Effector CD8-positive, alpha-beta T cell (primary cell): ENCODE data around the gene USP2.
A peak's percentile ranks its signal among the peaks of the same experiment; 100 is the strongest.

ENCODE experiments used
- DNase-seq: peaks from one replicate; lab custom pipeline; 2025; lab: John Stamatoyannopoulos, UW

Gene USP2

DNA sequence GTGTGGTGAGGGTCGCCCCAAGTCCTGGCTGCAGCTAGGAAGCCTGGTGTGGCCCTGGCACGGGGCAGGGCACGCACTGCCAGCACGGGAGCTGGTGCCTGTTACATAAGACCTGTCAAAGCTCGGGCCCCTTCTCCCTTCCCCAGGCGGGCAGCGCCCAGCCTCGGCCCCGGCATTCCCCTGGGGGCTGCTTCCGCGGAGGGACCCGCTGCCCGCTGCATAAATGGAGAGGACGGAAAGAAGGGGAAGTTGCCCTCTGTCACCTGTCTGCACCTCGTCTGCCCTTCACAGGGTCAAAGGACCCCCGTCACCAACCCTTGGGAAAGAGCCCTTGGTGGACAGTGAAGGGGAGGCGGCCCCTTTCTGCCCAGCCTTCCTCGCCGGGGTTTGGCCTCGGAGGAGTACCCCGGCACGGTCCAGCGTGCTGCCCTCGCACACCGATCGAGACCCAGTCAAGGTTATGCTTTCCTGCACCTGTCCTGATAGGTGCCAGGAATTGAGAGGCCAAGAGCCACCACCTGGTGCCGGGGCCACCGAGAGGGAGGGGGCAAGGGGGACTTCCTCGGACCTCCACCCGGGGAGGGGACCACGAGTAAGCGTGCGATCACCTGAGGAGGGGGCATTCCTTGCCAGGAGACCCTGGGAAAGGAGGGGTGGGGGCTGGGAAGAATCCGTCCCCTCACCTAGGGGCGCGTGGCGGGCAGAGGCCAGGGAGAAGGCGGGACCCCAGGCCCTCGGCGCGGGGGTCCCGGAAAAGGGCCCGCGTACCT, 18.2 kb downstream of the USP2 start:
- DNase-seq = no peak

GRCh38 chr11:119362741-119363080, 18.8 kb downstream of the USP2 start:
- no peak for DNase-seq

- no peak for DNase-seq
These were observed 19.4 kb downstream of the USP2 start for GRCh38 chr11:119361941-119362725.

DNA sequence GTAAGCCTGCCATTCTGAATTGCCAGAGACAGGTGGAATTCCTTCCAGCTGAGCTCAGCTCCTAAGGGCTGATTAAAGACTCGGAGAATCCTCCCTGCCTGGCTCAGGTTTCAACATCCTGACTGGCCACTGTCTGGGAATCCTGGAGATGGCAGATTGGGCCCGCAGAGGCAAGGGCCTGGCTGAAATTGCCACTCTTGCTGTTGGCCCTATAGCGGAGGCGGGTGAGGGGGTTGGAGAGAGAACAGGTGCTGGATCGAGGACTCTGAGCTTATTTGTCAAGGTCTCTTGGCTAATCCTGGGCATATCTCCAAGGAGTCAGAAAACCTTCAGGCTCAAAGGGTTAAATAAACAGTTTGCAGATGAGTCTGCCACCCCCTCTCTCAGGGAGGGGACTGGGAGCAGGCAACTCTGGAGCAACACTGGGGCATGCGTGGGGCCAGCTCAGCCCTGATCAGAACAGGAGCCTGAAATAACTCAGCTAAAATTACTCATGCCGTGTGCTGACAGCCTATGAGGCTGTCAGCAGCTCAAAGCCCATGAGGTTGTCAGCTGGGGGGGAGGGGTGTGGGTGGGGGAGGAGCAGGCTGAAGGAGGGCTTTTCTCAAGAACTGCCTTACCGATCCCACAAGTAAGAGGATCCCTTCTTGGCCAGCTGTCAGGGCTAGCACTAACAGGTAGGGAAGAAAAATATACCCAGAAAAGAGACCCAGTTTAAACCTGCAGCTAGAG, 20.3 kb downstream of the USP2 start:
- DNase-seq = no peak

DNA sequence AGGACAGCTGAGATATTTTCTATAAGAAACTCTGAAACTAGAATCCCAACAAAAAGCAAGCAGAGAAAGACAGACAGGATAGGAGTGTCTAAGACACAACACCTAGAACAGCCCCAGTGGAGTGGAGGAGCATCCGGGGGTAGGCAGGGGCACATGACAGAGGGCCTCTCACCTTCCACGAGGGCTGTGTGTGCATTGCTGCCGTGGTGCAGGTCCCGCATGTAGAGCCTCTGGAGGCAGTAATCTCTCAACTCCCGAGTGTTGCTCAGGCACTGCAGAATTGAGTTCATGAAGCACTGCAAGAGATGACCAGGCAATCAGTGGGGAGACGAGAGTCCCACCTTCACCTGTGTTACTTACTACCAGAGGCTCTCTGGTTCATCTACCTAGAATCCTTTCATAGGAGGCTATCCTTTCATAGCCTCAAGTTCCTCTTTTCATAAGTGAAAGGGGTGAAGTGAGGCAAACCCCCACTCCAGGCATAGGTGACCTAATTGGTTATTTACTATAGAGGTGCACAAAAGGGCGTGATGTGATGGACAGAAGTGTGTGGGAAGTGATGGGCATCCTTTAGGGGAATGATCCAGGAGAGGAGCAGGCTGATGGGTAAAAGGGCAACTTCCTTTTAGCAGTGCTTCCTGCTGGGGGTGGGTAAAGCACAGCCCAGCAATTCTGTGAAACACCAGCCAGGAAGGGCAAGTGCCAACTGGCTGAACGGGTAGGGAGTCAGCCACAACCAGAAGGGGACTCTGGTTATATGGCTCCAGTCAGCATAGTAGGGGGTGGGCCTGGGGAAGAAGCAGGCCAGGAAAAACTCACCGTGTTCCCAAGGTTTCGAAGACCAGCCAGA, 21.9 kb downstream of the USP2 start:
- no peak for DNase-seq

- no peak for DNase-seq
These were observed 24.4 kb downstream of the USP2 start for GRCh38 chr11:119357074-119357473.

DNA sequence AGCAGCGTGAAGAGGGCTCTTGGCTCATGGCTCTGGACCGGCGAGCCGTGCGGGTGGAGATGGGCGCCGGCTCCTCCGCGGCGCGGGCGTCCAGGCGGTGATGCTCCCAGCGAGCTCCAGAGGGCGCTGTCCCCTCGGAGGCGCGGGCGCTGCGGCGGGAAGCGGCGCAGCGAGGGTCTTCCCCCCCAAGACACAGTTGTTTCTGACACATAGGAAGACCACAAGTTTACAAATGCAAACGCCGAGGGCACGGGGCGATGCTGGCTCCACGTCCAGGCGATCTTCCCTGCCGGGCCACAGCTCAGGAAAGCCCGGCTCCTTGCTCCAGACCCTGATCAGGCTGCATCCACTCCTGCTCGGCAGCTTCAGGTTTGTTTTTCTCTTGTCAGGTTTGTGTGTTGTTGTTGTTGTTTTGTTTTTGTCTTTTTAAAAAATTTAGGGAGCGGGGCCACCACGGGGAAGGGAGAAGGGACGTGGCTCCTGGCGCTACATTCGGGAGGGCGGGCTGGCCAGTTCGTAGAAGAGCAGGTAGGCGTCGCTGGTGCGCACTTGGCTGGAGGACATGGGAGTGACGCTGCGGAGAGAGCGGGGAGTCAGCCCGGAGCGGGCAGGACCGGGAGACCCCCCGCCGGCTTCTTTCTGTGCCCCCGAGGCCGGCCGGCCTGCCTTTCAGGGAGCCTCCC, 25.0 kb downstream of the USP2 start:
- peak; percentile 54 for DNase-seq

- no peak for DNase-seq
These were observed 26.2 kb downstream of the USP2 start for GRCh38 chr11:119355091-119355843.

DNA sequence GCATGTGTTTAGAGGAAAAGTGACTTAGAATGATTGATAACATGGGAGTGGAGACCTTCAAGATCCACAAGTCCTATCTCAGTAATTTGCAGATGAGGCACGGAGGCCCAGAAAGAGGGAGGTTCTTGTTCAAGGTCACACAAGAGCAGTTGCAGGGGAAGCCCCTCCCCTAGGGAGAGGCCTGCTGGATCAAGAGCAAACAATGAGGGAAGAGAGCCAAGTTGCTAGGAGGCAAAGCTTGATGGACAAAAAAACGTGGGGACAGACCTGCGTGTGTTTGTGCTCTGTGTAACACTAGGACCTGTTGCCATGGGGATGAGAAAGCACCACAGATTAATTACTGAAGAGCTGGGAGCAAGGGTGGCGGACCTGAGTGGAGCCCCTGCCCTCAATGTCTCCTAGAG, 28.6 kb downstream of the USP2 start:
- no peak for DNase-seq

DNA sequence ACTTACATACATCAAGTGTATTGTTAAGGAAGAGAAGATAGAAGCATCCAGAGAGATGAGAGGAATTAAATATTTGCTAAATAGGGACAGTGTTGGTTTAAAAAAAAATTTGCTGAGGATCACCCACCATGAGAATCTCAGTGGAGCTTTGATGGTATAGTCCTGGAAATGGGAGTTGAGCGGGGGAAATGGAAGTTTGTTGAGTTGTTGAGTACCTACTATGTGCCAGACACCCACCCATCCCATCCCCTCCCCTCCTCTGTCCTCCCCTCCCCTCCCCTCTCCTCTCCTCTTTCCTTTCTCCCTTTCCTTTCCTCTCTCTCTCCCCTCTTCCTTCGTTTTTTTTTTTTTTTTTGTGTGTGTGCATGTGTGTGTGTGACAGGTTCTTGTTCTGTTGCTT, 30.3 kb downstream of the USP2 start:
- DNase-seq = no peak

GRCh38 chr11:119350302-119350701, 31.2 kb downstream of the USP2 start:
- no peak for DNase-seq

DNA sequence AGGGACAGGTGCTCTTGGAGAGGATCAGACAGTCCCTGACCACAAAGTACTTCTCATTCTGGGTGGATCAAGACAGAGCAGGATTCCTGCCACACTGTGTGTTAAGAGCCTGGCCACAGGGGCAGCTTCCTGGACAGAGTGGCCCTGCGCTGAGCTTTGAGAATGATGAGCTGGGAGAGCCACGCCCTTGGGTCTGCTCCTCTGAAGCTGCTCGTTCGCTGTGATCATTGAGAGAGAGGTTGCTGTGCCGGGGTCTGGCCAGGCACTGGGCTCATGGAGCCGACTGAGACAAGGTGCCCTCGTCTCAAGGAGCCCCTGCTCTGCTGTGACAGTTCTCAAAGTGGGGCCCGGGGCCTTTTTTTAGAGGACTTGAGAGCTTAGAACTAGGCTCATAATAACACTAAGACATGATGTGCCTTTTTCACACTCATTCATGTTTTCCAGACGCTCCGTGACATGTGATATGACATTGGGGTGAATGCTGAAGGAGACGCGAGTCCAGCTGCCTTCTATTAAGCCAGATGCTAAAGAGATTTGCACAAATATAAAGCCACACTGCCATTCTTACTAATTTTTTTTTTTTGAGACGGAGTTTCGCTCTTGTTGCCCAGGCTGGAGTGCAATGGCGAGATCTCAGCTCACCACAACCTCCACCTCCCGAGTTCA, 33.4 kb downstream of the USP2 start:
- DNase-seq = no peak

- DNase-seq = no peak
These were observed 34.2 kb downstream of the USP2 start for GRCh38 chr11:119347242-119347641.

DNA sequence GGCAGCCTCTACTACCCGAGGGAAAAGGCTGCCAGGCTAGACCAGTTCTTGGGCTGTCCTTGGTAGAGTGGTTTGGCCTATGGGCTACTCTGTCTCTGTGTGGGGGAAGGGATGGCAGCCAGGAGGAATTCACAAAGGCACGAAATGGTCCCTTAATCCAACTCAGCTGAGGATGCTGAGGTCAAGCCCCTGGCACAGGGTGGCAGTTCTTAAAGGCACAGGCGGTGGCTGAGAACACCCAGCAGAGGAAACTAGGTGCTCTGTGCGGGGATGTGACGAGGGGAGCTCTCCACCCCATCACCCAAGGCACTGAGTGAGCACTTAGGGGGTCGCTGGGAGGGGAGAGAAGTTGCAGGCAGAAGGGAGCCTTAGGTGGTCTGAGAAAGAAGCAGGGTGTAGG, 34.9 kb downstream of the USP2 start, which contains the start of gene MFRP:
TSS of gene MFRP (minus strand) at position 101 of the 400 bp plus-strand sequence. CDS start 192 bp downstream, outside the sequence.
- no peak for DNase-seq

DNA sequence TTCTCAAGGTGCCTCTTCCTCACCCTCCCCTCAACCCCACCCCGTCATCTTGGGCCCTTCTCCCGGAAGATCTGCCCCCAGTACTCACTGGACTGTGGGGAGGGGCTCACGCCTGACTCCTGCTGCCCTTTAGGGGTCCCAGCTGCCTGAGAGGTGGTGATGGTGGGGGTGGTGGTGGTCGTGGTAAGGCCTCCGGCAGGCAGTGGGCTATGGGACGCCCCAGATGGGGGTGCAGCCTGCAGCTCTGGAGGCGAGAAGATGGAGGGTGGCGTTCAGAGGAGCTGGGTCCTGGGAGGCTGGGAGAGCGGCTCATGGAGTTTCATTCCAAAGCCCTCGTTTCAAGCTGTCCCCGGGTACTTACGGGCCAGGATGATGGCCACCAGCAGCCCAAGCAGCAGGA, 35.8 kb downstream of the USP2 start:
- no peak for DNase-seq

DNA sequence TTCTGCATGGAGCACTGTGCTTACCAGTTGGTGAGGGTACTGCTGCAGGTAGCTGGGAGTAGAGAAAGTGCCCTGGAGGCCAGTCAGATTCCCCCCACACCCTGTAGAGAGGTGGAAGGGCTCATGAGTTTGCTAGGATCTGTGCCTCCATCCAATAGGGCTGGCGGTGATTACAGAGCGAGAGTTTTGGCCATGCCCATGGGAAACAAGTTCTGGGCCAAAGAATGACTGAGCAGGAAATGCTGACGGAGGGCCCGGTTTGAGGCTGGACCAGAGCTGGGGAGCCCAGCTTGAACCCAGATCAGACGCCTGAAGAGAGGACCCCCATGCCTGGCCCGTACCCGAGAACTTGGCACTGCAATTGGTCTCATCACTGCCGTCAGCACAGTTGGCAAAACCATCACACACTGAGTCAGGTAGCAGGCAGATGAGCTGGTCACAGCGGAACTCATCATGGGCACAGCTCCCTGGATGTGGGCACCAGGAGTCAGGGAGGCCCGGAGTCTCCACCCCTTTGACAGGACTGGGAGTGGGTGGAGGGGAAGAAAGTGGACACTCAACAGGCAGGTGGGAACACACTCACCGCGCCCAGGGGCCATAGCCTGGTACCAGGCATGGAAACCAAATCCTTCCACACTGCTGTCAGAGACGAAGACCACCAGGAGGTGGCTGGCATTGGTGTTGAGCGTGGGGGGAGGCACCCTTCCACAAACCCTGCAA, 37.0 kb downstream of the USP2 start:
- no peak for DNase-seq

- DNase-seq = no peak
These were observed 37.8 kb downstream of the USP2 start for GRCh38 chr11:119343726-119344125.

- no peak for DNase-seq
These were observed 38.9 kb downstream of the USP2 start for GRCh38 chr11:119342362-119343130.

- DNase-seq = no peak
These were observed 39.5 kb downstream of the USP2 start for GRCh38 chr11:119342023-119342300.
